ENCODE measurements around the gene MMP10.

The MMP10 gene

DNA sequence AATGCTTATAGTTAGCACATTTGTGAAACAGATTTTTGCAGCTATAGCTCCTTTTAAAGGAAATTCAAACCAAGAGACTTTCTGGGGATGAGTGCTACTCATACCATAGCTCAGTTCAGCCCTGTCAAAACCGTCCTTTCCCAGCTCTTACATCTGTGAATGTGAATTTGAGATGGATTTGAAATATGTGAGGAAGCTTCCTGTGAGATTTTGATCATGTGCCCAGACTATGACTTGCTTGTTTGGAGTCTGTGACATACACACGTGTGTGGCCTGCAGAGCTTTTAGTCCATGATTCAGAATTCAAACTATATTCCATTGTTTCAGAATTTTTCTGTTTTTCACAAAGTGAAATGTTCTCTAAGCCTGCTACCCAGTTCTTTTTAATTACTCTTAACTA lies 21.9 kb upstream of the MMP10 start:
- H3K4me3 ChIP-seq (ENCODE audit: insufficient read depth, low read depth, low read length, poor library complexity, severe bottlenecking), result no peak overlapping the region
- no peaks in the 10 kb centered on the region for H3K36me3 ChIP-seq (ENCODE audit: control insufficient read depth, insufficient read depth, low read length)
- no peak for DNase-seq
- H3K4me1 ChIP-seq (ENCODE audit: control insufficient read depth, insufficient read depth, low read length, poor library complexity, severe bottlenecking), result no peaks in the 10 kb centered on the region
- no peaks in the 10 kb centered on the region for H3K27me3 ChIP-seq (replicated peaks; ENCODE audit: control insufficient read depth, insufficient read depth, low read length, poor library complexity, severe bottlenecking)
- no peak overlapping the region for H3K27ac ChIP-seq (ENCODE audit: insufficient read depth, low read length, poor library complexity, severe bottlenecking)
- H3K9me3 ChIP-seq (ENCODE audit: control insufficient read depth, low read length), result no peaks in the 10 kb centered on the region

DNA sequence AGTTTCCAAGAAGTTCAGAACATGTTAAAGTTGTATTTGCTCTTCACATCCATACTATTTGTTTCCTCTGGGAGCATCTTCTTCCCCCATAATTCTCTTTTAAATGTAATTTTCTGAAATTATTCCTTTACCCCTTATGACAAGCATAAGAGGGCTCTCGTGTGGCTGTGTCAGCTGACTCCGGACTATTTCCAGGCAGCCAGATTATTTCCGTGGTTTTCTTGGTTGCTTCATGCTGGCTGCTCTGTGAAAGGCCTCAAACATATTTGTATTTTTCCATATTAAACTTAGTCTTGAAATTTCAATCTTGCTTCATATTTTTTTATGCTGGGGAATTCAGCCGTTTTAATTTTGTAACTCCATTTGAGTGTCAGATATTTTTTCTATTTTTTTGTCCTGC lies 20.3 kb upstream of the MMP10 start:
- Histone ChIP-seq H3K9me3 (ENCODE audit: control insufficient read depth, low read length) (no peaks in the 10 kb centered on the region), H3K27ac (ENCODE audit: insufficient read depth, low read length, poor library complexity, severe bottlenecking) (no peak overlapping the region)

DNA sequence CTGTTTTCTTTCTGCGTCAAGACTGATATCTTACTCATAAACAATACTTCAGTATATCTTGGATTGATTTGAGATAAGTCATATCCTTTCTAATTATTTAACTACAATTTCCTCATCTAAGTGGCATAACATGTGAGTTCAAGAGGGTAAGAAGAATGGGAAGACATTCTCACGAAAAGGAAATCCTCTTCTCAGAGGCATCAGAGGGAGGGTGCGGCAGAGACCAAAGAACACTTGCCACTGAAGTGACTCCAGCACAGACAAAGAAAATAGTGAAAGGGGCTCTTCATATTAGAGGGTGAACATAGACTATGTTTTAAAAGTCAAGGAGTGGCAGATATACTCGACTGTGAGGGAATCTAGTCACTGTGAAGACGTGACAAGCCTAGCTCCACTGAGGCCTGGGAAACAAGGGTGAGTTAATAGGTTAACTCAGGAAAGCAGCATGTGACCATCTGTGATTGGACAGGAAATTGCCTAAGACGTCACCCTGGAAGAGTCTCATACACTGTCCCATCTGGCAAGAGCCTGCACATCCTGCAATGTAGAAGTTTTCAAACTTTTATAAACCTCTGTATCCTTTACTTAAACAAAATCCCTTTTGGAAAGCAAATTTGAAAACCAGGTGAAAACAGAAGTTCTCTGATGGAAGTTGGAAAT lies 19.4 kb upstream of the MMP10 start:
- Histone ChIP-seq H3K27me3 (replicated peaks; ENCODE audit: control insufficient read depth, insufficient read depth, low read length, poor library complexity, severe bottlenecking) (no peaks in the 10 kb centered on the region), H3K36me3 (ENCODE audit: control insufficient read depth, insufficient read depth, low read length) (no peaks in the 10 kb centered on the region), H3K9me3 (ENCODE audit: control insufficient read depth, low read length) (no peaks in the 10 kb centered on the region), H3K4me1 (ENCODE audit: control insufficient read depth, insufficient read depth, low read length, poor library complexity, severe bottlenecking) (no peaks in the 10 kb centered on the region), H3K27ac (ENCODE audit: insufficient read depth, low read length, poor library complexity, severe bottlenecking) (no peak overlapping the region), H3K4me3 (ENCODE audit: insufficient read depth, low read depth, low read length, poor library complexity, severe bottlenecking) (no peak overlapping the region)
- no peak for DNase-seq

More for the DNA sequence above, 20.3 kb upstream of the MMP10 start:
- DNase-seq, result no peak
- Histone ChIP-seq H3K4me3 (ENCODE audit: insufficient read depth, low read depth, low read length, poor library complexity, severe bottlenecking) (no peak overlapping the region), H3K27me3 (replicated peaks; ENCODE audit: control insufficient read depth, insufficient read depth, low read length, poor library complexity, severe bottlenecking) (no peaks in the 10 kb centered on the region), H3K4me1 (ENCODE audit: control insufficient read depth, insufficient read depth, low read length, poor library complexity, severe bottlenecking) (no peaks in the 10 kb centered on the region), H3K36me3 (ENCODE audit: control insufficient read depth, insufficient read depth, low read length) (no peaks in the 10 kb centered on the region)

DNA sequence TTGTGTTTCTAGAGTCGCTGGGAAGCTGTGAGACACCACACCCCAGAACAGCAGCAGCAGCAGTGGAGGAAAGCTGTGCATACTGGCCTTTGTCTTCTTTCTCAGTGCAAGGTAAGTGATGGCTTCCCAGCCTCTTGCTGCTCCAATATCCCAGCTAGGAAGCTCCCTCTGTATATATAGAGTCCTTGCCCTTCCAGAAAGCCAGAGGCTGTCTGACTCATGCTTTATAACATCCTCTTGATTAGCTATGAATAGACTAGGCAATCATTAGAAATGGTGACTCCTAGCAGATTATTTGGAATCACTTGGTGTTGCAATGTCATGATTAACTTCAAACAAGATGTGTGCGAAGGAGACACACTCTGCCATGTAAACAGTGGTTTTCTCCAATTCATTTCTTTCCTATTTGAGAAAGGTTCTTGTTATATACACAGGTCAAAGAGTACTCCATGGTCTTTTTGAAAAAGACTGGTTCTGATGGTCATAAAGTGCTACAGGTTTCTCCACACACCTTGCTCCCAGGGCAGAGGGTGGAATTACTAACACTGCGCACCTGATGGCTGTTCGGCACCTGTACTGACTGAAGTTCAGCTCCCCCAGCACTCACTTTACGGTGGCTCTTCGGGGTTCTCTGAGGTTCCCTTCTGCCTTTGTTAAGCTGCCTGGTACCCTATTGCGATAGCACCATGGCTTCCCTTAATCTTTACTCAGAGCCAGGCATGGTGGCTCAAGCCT lies 17.8 kb upstream of the MMP10 start, which contains the start of gene MMP1:
TSS of gene MMP1 (minus strand) at position 149 of the 735 bp plus-strand sequence. CDS start at position 81, 68 bp downstream.
- no peak within 1 kb of the TSS for H3K4me3 ChIP-seq (ENCODE audit: insufficient read depth, low read depth, low read length, poor library complexity, severe bottlenecking)
- no peaks in the 10 kb centered on the region for H3K27me3 ChIP-seq (replicated peaks; ENCODE audit: control insufficient read depth, insufficient read depth, low read length, poor library complexity, severe bottlenecking)
- H3K36me3 ChIP-seq (ENCODE audit: control insufficient read depth, insufficient read depth, low read length), result no peaks in the 10 kb centered on the region
- no peak for DNase-seq
- H3K9me3 ChIP-seq (ENCODE audit: control insufficient read depth, low read length), result no peaks in the 10 kb centered on the region
- no peaks in the 10 kb centered on the region for H3K4me1 ChIP-seq (ENCODE audit: control insufficient read depth, insufficient read depth, low read length, poor library complexity, severe bottlenecking)
- no peak within 1 kb of the TSS for H3K27ac ChIP-seq (ENCODE audit: insufficient read depth, low read length, poor library complexity, severe bottlenecking)

DNA sequence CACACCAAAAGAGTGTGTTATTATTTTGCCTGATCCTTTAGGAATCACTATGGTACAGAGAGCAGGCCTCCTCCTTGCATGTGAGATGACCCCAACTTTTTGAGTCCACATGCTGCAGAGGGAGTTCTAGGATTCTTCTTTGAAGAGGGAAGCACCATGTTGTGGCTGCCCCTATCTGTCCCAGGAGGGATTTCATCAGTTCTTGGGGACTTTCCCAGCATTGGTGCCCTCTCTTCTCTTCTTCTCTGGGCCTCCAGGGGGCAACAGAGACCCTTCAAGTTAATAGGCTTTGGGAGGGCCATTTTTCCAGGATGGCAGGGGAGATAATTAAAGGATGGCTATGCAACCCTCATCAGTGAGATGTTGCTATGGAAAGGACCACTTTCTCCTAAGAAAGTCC lies 14.0 kb upstream of the MMP10 start:
- DNase-seq, result no peak

DNA sequence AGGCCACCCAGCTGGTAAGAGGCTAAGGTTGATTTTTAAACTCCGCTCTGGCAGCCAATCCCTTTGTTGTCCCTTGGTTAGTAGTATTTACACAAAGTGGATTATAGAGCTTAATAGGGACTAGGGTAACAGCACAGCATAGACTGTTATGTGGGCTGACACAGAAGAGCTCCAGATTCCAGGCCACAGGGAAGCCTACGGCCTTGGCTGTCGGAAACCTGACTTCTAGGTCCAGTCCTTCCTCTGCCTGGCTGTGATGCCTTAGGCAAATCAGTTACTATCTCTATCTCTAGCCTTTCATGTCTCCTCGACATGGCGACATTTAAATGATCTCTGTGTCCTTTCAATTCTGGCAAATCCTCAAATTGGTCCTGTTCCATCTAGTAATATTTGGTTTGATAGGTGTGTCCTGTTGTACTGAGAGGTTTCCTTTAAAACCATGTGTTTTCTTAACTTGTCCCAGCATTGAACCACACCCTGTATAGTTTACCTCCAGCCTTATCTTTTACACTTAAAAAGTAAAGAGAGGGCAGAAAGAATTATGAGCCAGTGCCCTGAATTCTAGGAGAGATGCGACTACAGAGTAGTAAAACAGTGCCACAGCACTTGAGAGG lies 13.4 kb upstream of the MMP10 start:
- DNase-seq, result no peak
- no peaks in the 10 kb centered on the region for H3K9me3 ChIP-seq (ENCODE audit: control insufficient read depth, low read length)
- H3K36me3 ChIP-seq (ENCODE audit: control insufficient read depth, insufficient read depth, low read length), result no peaks in the 10 kb centered on the region
- no peak overlapping the region for H3K4me3 ChIP-seq (ENCODE audit: insufficient read depth, low read depth, low read length, poor library complexity, severe bottlenecking)
- no peak overlapping the region for H3K27ac ChIP-seq (ENCODE audit: insufficient read depth, low read length, poor library complexity, severe bottlenecking)
- peaks cover 4% of the 10 kb centered on the region for H3K27me3 ChIP-seq (replicated peaks; ENCODE audit: control insufficient read depth, insufficient read depth, low read length, poor library complexity, severe bottlenecking)
- no peaks in the 10 kb centered on the region for H3K4me1 ChIP-seq (ENCODE audit: control insufficient read depth, insufficient read depth, low read length, poor library complexity, severe bottlenecking)

More for the DNA sequence above, 14.0 kb upstream of the MMP10 start:
- no peaks in the 10 kb centered on the region for H3K4me1 ChIP-seq (ENCODE audit: control insufficient read depth, insufficient read depth, low read length, poor library complexity, severe bottlenecking)
- no peak overlapping the region for H3K27ac ChIP-seq (ENCODE audit: insufficient read depth, low read length, poor library complexity, severe bottlenecking)
- H3K27me3 ChIP-seq (replicated peaks; ENCODE audit: control insufficient read depth, insufficient read depth, low read length, poor library complexity, severe bottlenecking), result peaks cover 4% of the 10 kb centered on the region
- H3K9me3 ChIP-seq (ENCODE audit: control insufficient read depth, low read length), result no peaks in the 10 kb centered on the region
- no peaks in the 10 kb centered on the region for H3K36me3 ChIP-seq (ENCODE audit: control insufficient read depth, insufficient read depth, low read length)
- no peak overlapping the region for H3K4me3 ChIP-seq (ENCODE audit: insufficient read depth, low read depth, low read length, poor library complexity, severe bottlenecking)

DNA sequence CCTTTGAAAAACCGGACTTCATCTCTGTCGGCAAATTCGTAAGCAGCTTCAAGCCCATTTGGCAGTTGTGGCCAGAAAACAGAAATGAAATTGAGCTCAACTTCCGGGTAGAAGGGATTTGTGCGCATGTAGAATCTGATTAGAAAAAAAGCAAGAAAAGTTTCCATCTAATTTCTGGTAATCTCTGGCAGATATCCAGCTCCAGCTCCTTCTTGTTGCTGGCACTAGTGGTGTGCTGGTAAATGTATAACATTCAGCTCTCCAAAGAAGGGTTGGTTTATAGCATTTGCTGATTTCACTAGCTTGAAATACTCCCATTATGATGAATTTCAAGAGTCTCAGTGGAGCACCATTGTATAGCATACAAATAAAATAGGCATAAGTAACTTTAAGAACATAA lies 12.2 kb upstream of the MMP10 start:
- no peak for DNase-seq

DNA sequence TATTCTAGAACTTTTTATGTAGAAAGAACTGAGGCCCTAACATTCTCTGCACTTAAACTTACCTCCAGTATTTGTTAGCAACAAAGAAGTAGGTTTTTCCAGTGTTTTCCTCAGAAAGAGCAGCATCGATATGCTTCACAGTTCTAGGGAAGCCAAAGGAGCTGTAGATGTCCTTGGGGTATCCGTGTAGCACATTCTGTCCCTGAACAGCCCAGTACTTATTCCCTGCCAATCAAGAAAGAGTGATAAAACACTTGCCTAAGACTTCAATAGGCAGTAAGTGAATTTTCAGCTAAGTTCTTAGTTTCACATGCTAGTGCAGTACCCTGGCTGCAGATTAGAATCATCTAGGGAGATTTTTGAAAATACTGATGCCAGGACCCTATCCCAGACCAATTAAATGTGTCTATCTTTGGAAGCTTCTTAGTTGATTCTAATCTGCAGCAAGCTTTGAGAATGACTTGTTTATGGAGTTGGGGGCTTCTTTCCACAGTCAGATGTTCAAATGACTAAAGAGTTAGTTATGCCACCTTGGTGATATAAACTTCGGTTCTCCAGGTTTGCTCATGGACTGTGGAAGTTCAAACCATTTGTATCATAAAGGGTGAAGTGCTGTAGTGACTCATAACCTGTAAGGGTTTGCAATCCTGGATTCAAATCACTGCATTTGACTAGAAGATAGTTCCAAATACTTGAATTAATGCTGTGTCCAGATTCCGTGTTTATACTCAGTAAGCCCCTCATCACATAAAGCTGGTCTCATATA lies 11.0 kb upstream of the MMP10 start:
- DNase-seq, result no peak
- no peak overlapping the region for H3K27ac ChIP-seq (ENCODE audit: insufficient read depth, low read length, poor library complexity, severe bottlenecking)
- H3K27me3 ChIP-seq (replicated peaks; ENCODE audit: control insufficient read depth, insufficient read depth, low read length, poor library complexity, severe bottlenecking), result peaks cover 4% of the 10 kb centered on the region
- no peaks in the 10 kb centered on the region for H3K36me3 ChIP-seq (ENCODE audit: control insufficient read depth, insufficient read depth, low read length)
- H3K9me3 ChIP-seq (ENCODE audit: control insufficient read depth, low read length), result no peaks in the 10 kb centered on the region
- no peak overlapping the region for H3K4me3 ChIP-seq (ENCODE audit: insufficient read depth, low read depth, low read length, poor library complexity, severe bottlenecking)
- no peaks in the 10 kb centered on the region for H3K4me1 ChIP-seq (ENCODE audit: control insufficient read depth, insufficient read depth, low read length, poor library complexity, severe bottlenecking)

More for the DNA sequence above, 12.2 kb upstream of the MMP10 start:
- H3K27ac ChIP-seq (ENCODE audit: insufficient read depth, low read length, poor library complexity, severe bottlenecking), result no peak overlapping the region
- H3K4me1 ChIP-seq (ENCODE audit: control insufficient read depth, insufficient read depth, low read length, poor library complexity, severe bottlenecking), result no peaks in the 10 kb centered on the region
- no peaks in the 10 kb centered on the region for H3K9me3 ChIP-seq (ENCODE audit: control insufficient read depth, low read length)
- H3K4me3 ChIP-seq (ENCODE audit: insufficient read depth, low read depth, low read length, poor library complexity, severe bottlenecking), result no peak overlapping the region
- H3K36me3 ChIP-seq (ENCODE audit: control insufficient read depth, insufficient read depth, low read length), result no peaks in the 10 kb centered on the region
- peaks cover 4% of the 10 kb centered on the region for H3K27me3 ChIP-seq (replicated peaks; ENCODE audit: control insufficient read depth, insufficient read depth, low read length, poor library complexity, severe bottlenecking)

DNA sequence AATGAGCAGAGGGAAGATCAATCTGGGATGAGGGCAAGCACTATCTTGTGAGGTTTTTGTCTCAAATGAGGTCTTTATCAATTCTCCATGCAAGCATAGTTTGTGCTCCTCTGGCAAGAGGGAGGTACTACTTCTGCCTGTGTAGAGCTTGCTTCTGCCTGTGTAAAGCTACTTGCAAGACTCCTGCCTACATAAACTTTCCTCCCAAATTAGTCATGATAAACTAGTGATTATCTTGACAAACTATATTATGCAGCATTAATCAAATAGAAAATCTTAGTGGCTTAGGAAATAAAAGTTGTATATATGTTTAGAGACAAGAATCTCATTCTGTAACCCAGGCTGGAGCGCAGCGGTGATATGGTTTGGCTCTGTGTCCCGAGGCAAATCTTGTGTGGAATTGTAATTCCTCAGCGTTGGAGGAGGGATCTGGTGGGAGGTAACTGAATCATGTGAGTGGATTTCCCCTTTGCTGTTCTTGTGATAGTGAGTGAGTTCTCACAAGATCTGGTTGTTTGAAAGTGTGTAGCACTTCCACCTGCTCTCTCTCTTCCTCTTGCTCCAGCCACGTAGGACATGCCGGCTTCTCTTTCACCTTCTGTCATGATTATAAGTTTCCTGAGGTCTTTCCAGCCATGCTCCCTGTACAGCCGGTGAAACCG lies 8.0 kb upstream of the MMP10 start:
- H3K36me3 ChIP-seq (ENCODE audit: control insufficient read depth, insufficient read depth, low read length), result no peaks in the 10 kb centered on the region
- H3K4me1 ChIP-seq (ENCODE audit: control insufficient read depth, insufficient read depth, low read length, poor library complexity, severe bottlenecking), result no peaks in the 10 kb centered on the region
- no peak overlapping the region for H3K27ac ChIP-seq (ENCODE audit: insufficient read depth, low read length, poor library complexity, severe bottlenecking)
- H3K4me3 ChIP-seq (ENCODE audit: insufficient read depth, low read depth, low read length, poor library complexity, severe bottlenecking), result no peak overlapping the region
- no peak for DNase-seq
- H3K9me3 ChIP-seq (ENCODE audit: control insufficient read depth, low read length), result no peaks in the 10 kb centered on the region
- H3K27me3 ChIP-seq (replicated peaks; ENCODE audit: control insufficient read depth, insufficient read depth, low read length, poor library complexity, severe bottlenecking), result peaks cover 4% of the 10 kb centered on the region

Measured in effector memory CD4-positive, alpha-beta T cell (primary cell).